ENCODE data around the gene EDN2.

EDN2 gene

GRCh38 chr1:41517062-41517438 lies 32.6 kb upstream of the EDN2 start:
- DNase-seq (ENCODE audit: low read depth, low spot score), result no peak

- peak; percentile 80 for DNase-seq (ENCODE audit: low read depth, low spot score)
These were observed 31.9 kb upstream of the EDN2 start for GRCh38 chr1:41516168-41517061.

GRCh38 chr1:41515778-41516167 lies 31.3 kb upstream of the EDN2 start:
- DNase-seq (ENCODE audit: low read depth, low spot score), result no peak

GRCh38 chr1:41515131-41515678 lies 30.7 kb upstream of the EDN2 start:
- DNase-seq (ENCODE audit: low read depth, low spot score), result no peak

GRCh38 chr1:41514381-41514780 lies 29.9 kb upstream of the EDN2 start:
- DNase-seq (ENCODE audit: low read depth, low spot score), result no peak

GRCh38 chr1:41513383-41513735 lies 28.9 kb upstream of the EDN2 start:
- no peak for DNase-seq (ENCODE audit: low read depth, low spot score)

- DNase-seq (ENCODE audit: low read depth, low spot score), result no peak
These were observed 28.4 kb upstream of the EDN2 start for GRCh38 chr1:41512701-41513382.

GRCh38 chr1:41511239-41511540 lies 26.7 kb upstream of the EDN2 start:
- no peak for DNase-seq (ENCODE audit: low read depth, low spot score)

- DNase-seq (ENCODE audit: low read depth, low spot score), result no peak
These were observed 26.2 kb upstream of the EDN2 start for GRCh38 chr1:41510531-41511238.

- DNase-seq (ENCODE audit: low read depth, low spot score), result no peak
These were observed 24.8 kb upstream of the EDN2 start for GRCh38 chr1:41509270-41509671.

- DNase-seq (ENCODE audit: low read depth, low spot score), result no peak
These were observed 23.8 kb upstream of the EDN2 start for GRCh38 chr1:41508290-41508689.

GRCh38 chr1:41507836-41508235 lies 23.4 kb upstream of the EDN2 start:
- DNase-seq (ENCODE audit: low read depth, low spot score), result no peak

GRCh38 chr1:41507110-41507720 lies 22.7 kb upstream of the EDN2 start:
- no peak for DNase-seq (ENCODE audit: low read depth, low spot score)

- no peak for DNase-seq (ENCODE audit: low read depth, low spot score)
These were observed 19.9 kb upstream of the EDN2 start for GRCh38 chr1:41504114-41505035.

GRCh38 chr1:41503538-41504113 lies 19.1 kb upstream of the EDN2 start:
- no peak for DNase-seq (ENCODE audit: low read depth, low spot score)

- DNase-seq (ENCODE audit: low read depth, low spot score), result no peak
These were observed 18.4 kb upstream of the EDN2 start for GRCh38 chr1:41502912-41503311.

- DNase-seq (ENCODE audit: low read depth, low spot score), result no peak
These were observed 17.1 kb upstream of the EDN2 start for GRCh38 chr1:41501581-41501980.

GRCh38 chr1:41500781-41501518 lies 16.5 kb upstream of the EDN2 start:
- DNase-seq (ENCODE audit: low read depth, low spot score), result no peak

GRCh38 chr1:41500378-41500777 lies 15.9 kb upstream of the EDN2 start:
- no peak for DNase-seq (ENCODE audit: low read depth, low spot score)

- DNase-seq (ENCODE audit: low read depth, low spot score), result no peak
These were observed 15.1 kb upstream of the EDN2 start for GRCh38 chr1:41499591-41499990.

Data from brain pericyte (primary cell).